HepG2 (cell line): ENCODE results near the gene RFX2. TPM values are rescaled to one million over a fixed set of nuclear protein-coding genes. Genes with fewer than 3 reads are reported as not detected.
A peak's percentile ranks its signal among the peaks of the same experiment; 100 is the strongest.

Experiments
- BORCS8-MEF2B ChIP-seq: sonication (generic); formaldehyde crosslinking; IDR thresholded peaks from 2 replicates; pipeline ENCODE4 v1.8.0; 2022; ENCODE audit warnings: mild to moderate bottlenecking, missing genetic modification reagents
- BRD4 ChIP-seq: sonication (generic); formaldehyde crosslinking; IDR thresholded peaks from 2 replicates; pipeline ENCODE4 v1.4.0; 2020; ENCODE audit warnings: missing genetic modification reagents
- CCAR2 ChIP-seq: fragments of 200-400 bp; formaldehyde crosslinking; optimal IDR thresholded peaks from 2 replicates; pipeline ENCODE3; 2018; ENCODE audit warnings: low read depth, mild to moderate bottlenecking, low read length, moderate library complexity
- CEBPG ChIP-seq: IDR thresholded peaks from 2 replicates; pipeline ENCODE4 v1.6.1; 2016
- GABPA ChIP-seq, 2 experiments: IDR thresholded peaks; 2 replicates each; pipeline ENCODE4 v1.6.1; 2011 to 2016; ENCODE audit warnings: low read depth in 2 of 2, low read length in 1 of 2, missing biosample characterization in 1 of 2, missing genetic modification characterization in 1 of 2
- HOXD1 ChIP-seq: sonication (generic); formaldehyde crosslinking; IDR thresholded peaks from 2 replicates; pipeline ENCODE4 v1.5.0; 2020; ENCODE audit warnings: missing genetic modification reagents
- MBNL3 ChIP-seq: fragments of 250-450 bp; sonication (Bioruptor Pico); conservative IDR thresholded peaks from 2 replicates; pipeline ENCODE4 v1.8.0; 2022; ENCODE audit warnings: mild to moderate bottlenecking, inconsistent platforms
- PHF21A ChIP-seq: sonication (generic); formaldehyde crosslinking; IDR thresholded peaks from 2 replicates; pipeline ENCODE4 v1.5.0; 2020; ENCODE audit warnings: mild to moderate bottlenecking, missing genetic modification reagents
- SIN3B ChIP-seq: fragments of 150-350 bp; IDR thresholded peaks from 2 replicates; pipeline ENCODE4 v1.6.1; 2014; ENCODE audit warnings: low read length
- SMAD9 ChIP-seq: sonication (generic); formaldehyde crosslinking; IDR thresholded peaks from 2 replicates; pipeline ENCODE4 v1.5.1; 2020; ENCODE audit warnings: mild to moderate bottlenecking, missing genetic modification reagents
- SMC3 ChIP-seq: IDR thresholded peaks from 2 replicates; pipeline ENCODE4 v1.6.1; 2011; ENCODE audit warnings: low read length, improper control_type of control experiment
- SNAI1 ChIP-seq: sonication (generic); formaldehyde crosslinking; IDR thresholded peaks from 2 replicates; pipeline ENCODE4 v1.5.0; 2020; ENCODE audit warnings: mild to moderate bottlenecking, missing genetic modification reagents, borderline replicate concordance
- SNAPC2 ChIP-seq: sonication (generic); formaldehyde crosslinking; IDR thresholded peaks from 2 replicates; pipeline ENCODE4 v1.8.1; 2022; ENCODE audit warnings: mild to moderate bottlenecking, missing genetic modification reagents
- SNRNP70 ChIP-seq: fragments of 200-400 bp; formaldehyde crosslinking; IDR thresholded peaks from 2 replicates; pipeline ENCODE4 v1.6.1; 2017; ENCODE audit warnings: mild to moderate bottlenecking, low read depth, low read length, moderate library complexity
- SOX13 ChIP-seq, 3 experiments: fragments of 450-650 bp in 1 of 3; sonication (generic) in 1 of 3; formaldehyde crosslinking in 1 of 3; IDR thresholded peaks in 2 of 3; conservative IDR thresholded peaks in 1 of 3; 2 replicates each; pipeline versions ENCODE4 v1.5.0 to v1.6.1; 2016 to 2020; ENCODE audit warnings: antibody characterized with exemption in 1 of 3, mild to moderate bottlenecking in 1 of 3, missing compliant biosample characterization in 1 of 3, missing genetic modification reagents in 1 of 3, moderate library complexity in 1 of 3
- TMF1 ChIP-seq: sonication (generic); formaldehyde crosslinking; IDR thresholded peaks from 2 replicates; pipeline ENCODE4 v1.8.1; 2022; ENCODE audit warnings: low read depth, missing genetic modification reagents
- TOPORS ChIP-seq: sonication (generic); formaldehyde crosslinking; IDR thresholded peaks from 2 replicates; pipeline ENCODE4 v1.8.0; 2023; ENCODE audit warnings: mild to moderate bottlenecking, missing genetic modification reagents
- YY1 ChIP-seq: IDR thresholded peaks from 2 replicates; pipeline ENCODE4 v1.6.1; 2011; ENCODE audit warnings: low read length, low read depth, moderate library complexity, mild to moderate bottlenecking; ENCODE audit not compliant: insufficient read depth, insufficient replicate concordance
- ZFP36 ChIP-seq: fragments of 150-350 bp; IDR thresholded peaks from 2 replicates; pipeline ENCODE4 v1.6.1; 2018; ENCODE audit warnings: borderline replicate concordance, low read length, low read depth; ENCODE audit not compliant: partially characterized antibody
- ZFY ChIP-seq: sonication (generic); formaldehyde crosslinking; IDR thresholded peaks from 2 replicates; pipeline ENCODE4 v1.4.0; 2020; ENCODE audit warnings: missing genetic modification reagents
- ZNF256 ChIP-seq: sonication (generic); formaldehyde crosslinking; conservative IDR thresholded peaks from 2 replicates; pipeline ENCODE4 v1.4.0; 2020; ENCODE audit warnings: missing genetic modification reagents
- ZNF337 ChIP-seq: sonication (generic); formaldehyde crosslinking; IDR thresholded peaks from 2 replicates; pipeline ENCODE4 v1.5.1; 2020; ENCODE audit warnings: missing genetic modification reagents, low read depth, mild to moderate bottlenecking, borderline replicate concordance
- ZNF550 ChIP-seq: sonication (generic); formaldehyde crosslinking; IDR thresholded peaks from 2 replicates; pipeline ENCODE4 v1.4.0; 2020; ENCODE audit warnings: mild to moderate bottlenecking, missing genetic modification reagents, borderline replicate concordance
- ZNF563 ChIP-seq: sonication (generic); formaldehyde crosslinking; IDR thresholded peaks from 2 replicates; pipeline ENCODE4 v1.8.0; 2022; ENCODE audit warnings: mild to moderate bottlenecking, moderate library complexity, missing genetic modification reagents
- ZNF567 ChIP-seq: sonication (generic); formaldehyde crosslinking; IDR thresholded peaks from 2 replicates; pipeline ENCODE4 v1.8.1; 2023; ENCODE audit warnings: mild to moderate bottlenecking, missing genetic modification reagents, borderline replicate concordance
- ZNF614 ChIP-seq: IDR thresholded peaks from 2 replicates; pipeline ENCODE4 v1.6.1; 2018; ENCODE audit warnings: missing biosample characterization, missing genetic modification reagents, inconsistent platforms, borderline replicate concordance
- ZNF652 ChIP-seq: IDR thresholded peaks from 2 replicates; pipeline ENCODE4 v1.6.1; 2016; ENCODE audit warnings: low read depth, borderline replicate concordance
- ZNF724P ChIP-seq: sonication (generic); formaldehyde crosslinking; IDR thresholded peaks from 2 replicates; pipeline ENCODE4 v1.8.0; 2022; ENCODE audit warnings: missing genetic modification reagents, borderline replicate concordance
- ZNF772 ChIP-seq: sonication (generic); formaldehyde crosslinking; IDR thresholded peaks from 2 replicates; pipeline ENCODE4 v1.5.0; 2020; ENCODE audit warnings: mild to moderate bottlenecking, missing genetic modification reagents
- ZNF773 ChIP-seq: sonication (generic); formaldehyde crosslinking; IDR thresholded peaks from 2 replicates; pipeline ENCODE4 v1.4.0; 2020; ENCODE audit warnings: missing genetic modification reagents, borderline replicate concordance
- ZNF788 ChIP-seq: sonication (generic); formaldehyde crosslinking; IDR thresholded peaks from 2 replicates; pipeline ENCODE4 v1.5.0; 2020; ENCODE audit warnings: mild to moderate bottlenecking, missing genetic modification reagents, borderline replicate concordance
- ZNF850 ChIP-seq: sonication (generic); formaldehyde crosslinking; conservative IDR thresholded peaks from 2 replicates; pipeline ENCODE4 v1.9.0; 2021; ENCODE audit warnings: mild to moderate bottlenecking, missing genetic modification reagents
- polyA plus RNA-seq, 8 experiments: library from polyadenylated mRNA; depleted of rRNA in 3 of 8; stranded (reverse) in 7 of 8; unstranded in 1 of 8; fragments of >200 nt; fragmentation: Illumina TruSeq in 4 of 8; extraction: Trizol in 4 of 8; gene quantifications; 2 replicates each; pipeline versions ENCODE4 v1.2.1 to v1.2.3, GENCODE V29; 2011 to 2016; ENCODE audit warnings: low read depth in 4 of 8, missing spikeins in 1 of 8, mixed read lengths in 1 of 8; ENCODE audit not compliant: insufficient read depth in 1 of 8
- total RNA-seq, 5 experiments: library from RNA; depleted of rRNA; stranded (reverse); fragments of >200 nt; fragmentation: Illumina TruSeq; extraction: Trizol; gene quantifications; 2 replicates each; pipeline ENCODE4 v1.2.3, GENCODE V29; 2016; ENCODE audit warnings: low read depth in 1 of 5
- TF ChIP-seq, protein P1 (sequence below): sonication (generic); formaldehyde crosslinking; IDR thresholded peaks from 2 replicates; pipeline ENCODE4 v1.8.1; 2023; ENCODE audit warnings: mild to moderate bottlenecking, missing genetic modification reagents

RFX2 gene
- total and polyA plus RNA-seq, 2 of the 13 experiments (the other 11 are each of a cell fraction or from before 2014, with no cell fraction given) = 2.8 to 3.3 TPM

DNA sequence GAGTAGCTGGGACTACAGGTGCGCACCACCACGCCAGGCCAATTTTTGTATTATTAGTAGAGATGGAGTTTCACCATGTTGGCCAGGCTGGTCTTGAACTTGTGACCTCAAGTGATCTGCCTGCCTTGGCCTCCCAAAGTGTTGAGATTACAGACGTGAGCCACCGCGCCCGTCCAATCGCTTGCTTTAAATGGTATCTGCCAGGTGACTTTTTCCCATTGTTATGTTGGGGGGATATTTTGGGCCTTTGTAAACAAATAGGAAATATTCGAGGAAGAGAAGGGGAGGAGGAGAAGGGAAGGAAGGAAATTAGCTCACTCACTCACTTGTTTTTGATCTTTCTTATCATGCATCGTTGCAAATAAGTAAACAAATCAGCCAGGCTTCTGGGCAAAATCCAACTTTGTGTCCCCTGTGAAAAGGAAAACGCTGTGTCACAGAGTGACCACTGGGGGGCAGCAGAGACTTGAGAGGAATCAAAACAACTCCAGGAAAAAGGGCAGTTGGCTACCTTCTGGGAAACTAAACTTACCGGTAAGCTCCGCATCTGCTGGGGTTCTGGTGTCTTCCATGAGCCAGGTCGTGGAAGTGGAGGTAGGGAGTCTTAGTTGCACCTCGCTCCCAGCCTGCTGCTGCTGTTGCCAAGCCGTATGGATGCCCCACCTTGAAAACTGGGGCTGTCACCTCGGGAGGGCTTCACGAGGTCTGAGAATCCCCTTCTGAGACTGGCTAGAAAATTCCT, 123.1 kb downstream of the RFX2 start (continued):
- TF ChIP-seq ZNF256 (CRISPR knock-in tag) = no peak
- no peak for TF ChIP-seq BRD4 (CRISPR knock-in tag)
- TF ChIP-seq SMAD9 = no peak
- peak; percentile 33; the same call in 1 of the 2 replicates for TF ChIP-seq HOXD1 (CRISPR knock-in tag)
- TF ChIP-seq ZNF652 = no peak
- TF ChIP-seq ZNF337 (CRISPR knock-in tag) = no peak
- TF ChIP-seq ZNF772 (CRISPR knock-in tag) = no peak
- TF ChIP-seq, protein P1, sequence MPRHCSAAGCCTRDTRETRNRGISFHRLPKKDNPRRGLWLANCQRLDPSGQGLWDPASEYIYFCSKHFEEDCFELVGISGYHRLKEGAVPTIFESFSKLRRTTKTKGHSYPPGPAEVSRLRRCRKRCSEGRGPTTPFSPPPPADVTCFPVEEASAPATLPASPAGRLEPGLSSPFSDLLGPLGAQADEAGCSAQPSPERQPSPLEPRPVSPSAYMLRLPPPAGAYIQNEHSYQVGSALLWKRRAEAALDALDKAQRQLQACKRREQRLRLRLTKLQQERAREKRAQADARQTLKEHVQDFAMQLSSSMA (CRISPR knock-in tag) = no peak
- no peak for TF ChIP-seq YY1
- TF ChIP-seq GABPA (IDR thresholded peaks at IDR 0.05; ENCODE audit: low read depth, low read length) = no peak
- no peak for TF ChIP-seq GABPA (CRISPR knock-in tag; IDR thresholded peaks at IDR 0.05; ENCODE audit: low read depth)
- no peak for TF ChIP-seq ZNF850
- no peak for TF ChIP-seq CCAR2
- no peak for TF ChIP-seq TOPORS
- no peak for TF ChIP-seq ZNF724P (CRISPR knock-in tag)
- TF ChIP-seq ZNF773 (CRISPR knock-in tag) = no peak
- TF ChIP-seq SIN3B = no peak
- no peak for TF ChIP-seq ZNF563 (CRISPR knock-in tag)
- no peak for TF ChIP-seq SNRNP70
- TF ChIP-seq ZNF567 (CRISPR knock-in tag) = no peak
- no peak; the same call in 1 of the 2 replicates for TF ChIP-seq CEBPG
- TF ChIP-seq BORCS8-MEF2B (CRISPR knock-in tag) = no peak
- TF ChIP-seq ZNF614 (CRISPR knock-in tag) = no peak
- no peak for TF ChIP-seq ZFY (CRISPR knock-in tag)
- TF ChIP-seq TMF1 (CRISPR knock-in tag) = no peak
- TF ChIP-seq SNAI1 (CRISPR knock-in tag) = no peak
- 0 out of 2 replicates have a peak, but pooled peaks have one; percentile 51 for TF ChIP-seq PHF21A (CRISPR knock-in tag)
- no peak for TF ChIP-seq ZFP36
- TF ChIP-seq SMC3 = peak; percentile 95
- no peak for TF ChIP-seq ZNF550
- no peak for TF ChIP-seq SNAPC2
- no peak for TF ChIP-seq ZNF788 (CRISPR knock-in tag)
- no peak for TF ChIP-seq MBNL3
- TF ChIP-seq SOX13 (IDR thresholded peaks at IDR 0.05) = 0 out of 2 replicates have a peak, but pooled peaks have one; percentile 9
- TF ChIP-seq SOX13 (CRISPR knock-in tag; conservative IDR thresholded peaks at IDR 0.05 in 1 of 2, IDR thresholded peaks at IDR 0.05 in 1 of 2) = peak in 1 of 2 experiments; percentile 78; a peak in 2 of 4 replicates
